GM12892 (cell line): Measurements from ENCODE around the gene PCOLCE2.

Experiments
- POLR2A ChIP-seq: IDR thresholded peaks from 2 replicates; pipeline ENCODE4 v1.6.1; 2011; ENCODE audit warnings: low read depth, low read length, control low read depth
- POLR2AphosphoS5 ChIP-seq: IDR thresholded peaks from 2 replicates; pipeline ENCODE4 v1.6.1; 2011; ENCODE audit warnings: low read depth, low read length, control low read depth

- TF ChIP-seq POLR2A (no peak), POLR2AphosphoS5 (no peak)
Observed at GRCh38 chr3:142809259-142809658, 79.6 kb downstream of the PCOLCE2 start.
